Left lung (tissue), 10 donors: ENCODE results near the gene PPP2R5D. TPM values are rescaled to one million over a fixed set of nuclear protein-coding genes. Genes with fewer than 3 reads are reported as not detected.
"Not testable (repeated sequence)": the region's sequence is repeated elsewhere in the genome, so short reads cannot be mapped to it uniquely, and the experiment has no call there.

Experiments used
- ATAC-seq: fragments of 200-7000 bp; cut with Tn5 transposase; one replicate; pipeline ENCODE4 v1.9.1; 2020; ENCODE audit warnings: moderate library complexity
- DNase-seq, 4 donors: peaks; one replicate each; pipeline ENCODE4 v3.0.0-alpha.2; 2013 to 2020
- H3K27ac ChIP-seq, 2 donors: fragments of 200-600 bp; sonication (generic) in 1 of 2; one replicate each; pipeline versions ENCODE4 v1.5.0 to v1.8.0; 2020 to 2021
- H3K27me3 ChIP-seq, 2 donors: fragments of 200-600 bp; sonication (generic) in 1 of 2; one replicate each; pipeline versions ENCODE4 v1.5.0 to v1.8.0; 2020 to 2021
- H3K36me3 ChIP-seq, 2 donors: fragments of 200-600 bp; sonication (generic) in 1 of 2; one replicate each; pipeline versions ENCODE4 v1.5.0 to v1.8.0; 2020 to 2021
- H3K4me1 ChIP-seq, 2 donors: fragments of 200-600 bp; one replicate each; pipeline ENCODE4 v1.8.0; 2021
- H3K4me3 ChIP-seq, 2 donors: fragments of 200-600 bp; sonication (generic) in 1 of 2; one replicate each; pipeline versions ENCODE4 v1.5.0 to v1.8.0; 2020 to 2021; ENCODE audit warnings: mild to moderate bottlenecking in 1 of 2
- H3K9me3 ChIP-seq, 2 donors: fragments of 200-600 bp; sonication (generic) in 1 of 2; one replicate each; pipeline versions ENCODE4 v1.5.0 to v1.8.0; 2020 to 2021
- intact Hi-C, 2 donors: fragments of 100-400 bp; cut with DNase I; formaldehyde crosslinking; loops; one replicate each; pipeline versions ENCODE4 v1.11.2 to v1.14.2; 2022
- polyA plus RNA-seq, 6 donors: library from polyadenylated mRNA; unstranded; fragments of 120-200 nt; gene quantifications; one replicate each; pipeline ENCODE4 v1.2.1, GENCODE V29; 2013; ENCODE audit not compliant: insufficient read length in 6 of 6
- total RNA-seq, 2 donors: library from RNA; stranded (reverse); fragmentation: NEBNext Ultra II Directional; extraction: Animal tissue kit (Norgen Biotek cat#: 25700); gene quantifications; one replicate each; pipeline ENCODE4 v1.2.1, GENCODE V29; 2021
- TF ChIP-seq, protein P1 (sequence below), 2 donors: fragments of 200-600 bp; sonication (generic) in 1 of 2; IDR thresholded peaks; one replicate each; pipeline versions ENCODE4 v1.5.0 to v1.8.0; 2021; ENCODE audit warnings: antibody characterized with exemption in 2 of 2
- donor health status: DM: no; HTN: yes; CAD: no.
- donor health status: DM: no; HTN: no; CAD: no.

PPP2R5D gene
- total and polyA plus RNA-seq, 8 donors = 30.0 to 76.3 (median 62.3) TPM

DNA sequence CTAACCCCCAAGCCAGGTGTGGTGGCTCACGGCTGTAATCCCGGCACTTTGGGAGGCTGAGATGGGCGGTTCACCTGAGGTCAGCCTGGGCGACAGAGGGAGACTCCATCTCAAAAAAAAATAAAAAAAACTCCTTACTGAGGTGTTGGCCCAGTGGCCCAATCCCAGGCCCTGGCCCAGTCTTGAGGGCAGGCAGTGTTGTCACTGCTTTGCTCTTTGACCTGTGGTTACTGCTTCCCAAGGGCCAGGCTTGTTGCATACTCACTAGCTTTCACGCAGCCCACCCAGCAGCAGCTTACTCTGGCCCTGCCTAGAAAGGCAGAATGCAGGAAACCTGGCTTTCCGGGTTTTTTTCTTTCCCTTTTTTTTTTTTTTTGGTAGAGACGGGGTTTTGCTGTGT, 41.9 kb upstream of the PPP2R5D start:
- intact Hi-C loops = no loop called here
- TF ChIP-seq, protein P1, sequence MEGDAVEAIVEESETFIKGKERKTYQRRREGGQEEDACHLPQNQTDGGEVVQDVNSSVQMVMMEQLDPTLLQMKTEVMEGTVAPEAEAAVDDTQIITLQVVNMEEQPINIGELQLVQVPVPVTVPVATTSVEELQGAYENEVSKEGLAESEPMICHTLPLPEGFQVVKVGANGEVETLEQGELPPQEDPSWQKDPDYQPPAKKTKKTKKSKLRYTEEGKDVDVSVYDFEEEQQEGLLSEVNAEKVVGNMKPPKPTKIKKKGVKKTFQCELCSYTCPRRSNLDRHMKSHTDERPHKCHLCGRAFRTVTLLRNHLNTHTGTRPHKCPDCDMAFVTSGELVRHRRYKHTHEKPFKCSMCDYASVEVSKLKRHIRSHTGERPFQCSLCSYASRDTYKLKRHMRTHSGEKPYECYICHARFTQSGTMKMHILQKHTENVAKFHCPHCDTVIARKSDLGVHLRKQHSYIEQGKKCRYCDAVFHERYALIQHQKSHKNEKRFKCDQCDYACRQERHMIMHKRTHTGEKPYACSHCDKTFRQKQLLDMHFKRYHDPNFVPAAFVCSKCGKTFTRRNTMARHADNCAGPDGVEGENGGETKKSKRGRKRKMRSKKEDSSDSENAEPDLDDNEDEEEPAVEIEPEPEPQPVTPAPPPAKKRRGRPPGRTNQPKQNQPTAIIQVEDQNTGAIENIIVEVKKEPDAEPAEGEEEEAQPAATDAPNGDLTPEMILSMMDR (IDR thresholded peaks at IDR 0.05) = no peak
- Histone ChIP-seq H3K4me3 (no peak overlapping the region), H3K4me1 (no peaks in the 10 kb centered on the region), H3K27me3 (no peaks in the 10 kb centered on the region), H3K27ac (no peak overlapping the region), H3K36me3 (peaks cover 0 to 90% of the 10 kb centered on the region in 2 donors), H3K9me3 (no peaks in the 10 kb centered on the region)
- ATAC-seq = no peak
- no peak for DNase-seq

DNA sequence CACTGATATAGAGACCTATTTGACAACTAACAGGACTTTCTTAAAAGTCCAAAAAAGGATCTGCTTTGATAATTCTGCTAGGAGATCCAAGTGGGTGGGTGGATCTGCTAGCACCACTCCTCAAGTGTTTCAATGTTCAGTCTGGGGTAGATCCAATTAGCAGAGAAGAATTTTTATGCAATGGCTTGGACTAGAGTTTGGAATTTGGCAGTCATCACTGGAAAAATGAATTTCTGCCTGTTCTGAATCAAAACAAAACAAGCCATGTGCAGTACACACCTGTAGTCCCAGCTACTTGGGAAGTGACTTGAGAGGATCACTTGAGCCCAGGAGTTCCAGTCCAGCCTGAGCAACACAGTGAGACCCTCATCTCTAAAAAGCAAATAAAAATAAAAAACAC, 36.4 kb upstream of the PPP2R5D start:
- H3K27me3 ChIP-seq = no peaks in the 10 kb centered on the region
- no peaks in the 10 kb centered on the region for H3K4me1 ChIP-seq
- TF ChIP-seq, protein P1 (IDR thresholded peaks at IDR 0.05) = no peak
- DNase-seq (no peak), ATAC-seq (no peak)
- intact Hi-C loops = no loop called here
- H3K4me3 ChIP-seq = no peak overlapping the region
- H3K36me3 ChIP-seq = peaks cover 0 to 35% of the 10 kb centered on the region in 2 donors
- no peaks in the 10 kb centered on the region for H3K9me3 ChIP-seq
- no peak overlapping the region for H3K27ac ChIP-seq

DNA sequence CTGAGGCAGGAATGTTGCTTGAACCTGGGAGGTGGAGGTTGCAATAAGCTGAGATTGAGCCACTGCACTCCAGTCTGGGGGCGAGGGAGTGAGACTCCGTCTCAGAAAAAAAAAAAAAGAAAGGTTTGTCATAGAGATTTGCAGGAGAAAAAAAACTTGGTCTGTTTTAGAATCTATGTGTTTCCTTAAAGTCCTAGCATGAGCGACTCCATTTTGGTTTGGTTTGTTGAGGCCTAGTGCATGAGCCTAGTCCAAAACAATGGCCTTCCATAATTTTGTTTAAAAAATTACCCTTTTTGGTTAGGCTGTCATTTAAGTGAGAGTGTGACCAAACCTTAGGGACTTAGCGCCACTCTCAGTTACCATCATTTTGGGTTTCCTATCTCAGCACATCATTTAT, 32.0 kb upstream of the PPP2R5D start:
- DNase-seq = no peak
- Histone ChIP-seq H3K27ac (no peak overlapping the region), H3K36me3 (no peaks in the 10 kb centered on the region), H3K27me3 (no peaks in the 10 kb centered on the region), H3K4me1 (no peaks in the 10 kb centered on the region), H3K4me3 (no peak overlapping the region), H3K9me3 (no peaks in the 10 kb centered on the region)
- intact Hi-C loops = no loop called here
- TF ChIP-seq, protein P1 (IDR thresholded peaks at IDR 0.05) = no peak
- ATAC-seq = no peak

DNA sequence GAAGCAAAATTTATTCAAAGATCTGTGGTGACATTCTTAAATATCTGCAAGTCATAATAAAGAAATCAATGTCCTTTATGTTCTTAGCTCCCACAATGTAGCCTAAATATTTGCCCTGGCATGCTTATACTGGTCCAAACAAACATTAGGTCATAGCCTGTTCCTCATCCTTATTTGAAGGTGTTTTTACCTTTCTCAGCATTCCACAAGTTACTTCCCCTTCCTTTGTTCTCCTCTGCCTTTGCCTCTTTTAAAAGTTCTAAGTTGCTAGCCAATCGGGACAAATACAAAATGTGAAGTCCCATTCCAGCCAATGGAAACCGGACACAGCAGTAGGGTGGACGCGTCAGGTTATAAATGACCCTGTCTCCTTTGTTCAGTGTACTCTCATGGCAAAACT, 30.0 kb upstream of the PPP2R5D start:
- H3K36me3 ChIP-seq, DNase-seq, intact Hi-C loops, ATAC-seq, H3K27ac ChIP-seq, H3K4me1 ChIP-seq, H3K4me3 ChIP-seq, H3K27me3 ChIP-seq, H3K9me3 ChIP-seq: not testable (repeated sequence)

DNA sequence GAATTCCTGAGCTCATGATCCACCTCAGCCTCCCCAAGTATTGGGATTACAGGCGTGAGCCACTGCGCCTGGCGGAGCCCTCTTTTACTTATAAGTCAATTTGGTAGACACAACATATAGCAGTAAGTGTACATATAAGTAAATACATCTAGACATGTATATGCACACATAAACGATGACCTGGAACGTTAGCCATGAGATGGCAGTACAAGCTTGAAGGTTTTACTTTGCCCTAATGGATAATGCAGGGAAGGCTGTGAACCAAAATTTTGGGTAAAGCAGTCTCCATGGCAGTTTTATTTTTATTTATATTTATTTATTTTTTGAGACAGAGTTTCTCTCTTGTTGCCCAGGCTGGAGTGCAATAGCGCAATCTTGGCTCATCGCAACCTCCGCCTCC, 26.2 kb upstream of the PPP2R5D start:
- Histone ChIP-seq H3K36me3 (peaks cover 0 to 11% of the 10 kb centered on the region in 2 donors), H3K4me1 (peaks cover 12 to 20% of the 10 kb centered on the region in 2 donors), H3K4me3 (no peak overlapping the region), H3K27ac (no peak overlapping the region), H3K27me3 (peaks cover 0 to 16% of the 10 kb centered on the region in 2 donors), H3K9me3 (no peaks in the 10 kb centered on the region)
- DNase-seq (no peak), ATAC-seq (no peak)
- TF ChIP-seq, protein P1 (IDR thresholded peaks at IDR 0.05) = no peak
- intact Hi-C loops = no loop called here

DNA sequence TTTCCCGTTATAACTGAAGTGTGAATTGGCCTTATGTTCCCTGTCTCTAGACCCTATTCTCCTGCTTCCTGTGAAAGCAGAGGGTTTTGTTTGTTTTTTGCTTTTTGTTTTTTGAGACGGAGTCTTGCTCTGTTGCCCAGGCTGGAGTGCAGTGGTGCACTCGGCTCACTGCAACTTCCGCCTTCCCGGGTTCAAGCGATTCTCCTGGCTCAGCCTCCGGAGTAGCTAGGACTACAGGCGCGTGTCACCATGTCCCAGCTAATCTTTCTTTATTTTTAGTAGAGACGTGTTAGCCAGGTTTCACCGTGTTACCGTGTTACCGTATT, 24.5 kb upstream of the PPP2R5D start:
- intact Hi-C loops = no loop called here
- no peaks in the 10 kb centered on the region for H3K9me3 ChIP-seq
- TF ChIP-seq, protein P1 (IDR thresholded peaks at IDR 0.05) = no peak
- ATAC-seq (no peak), DNase-seq (peak in 1 of 4 donors; percentile 43)
- H3K4me3 ChIP-seq = peak overlapping the region; percentile 29 to 33
- no peak overlapping the region for H3K27ac ChIP-seq
- peaks cover 0 to 27% of the 10 kb centered on the region in 2 donors for H3K36me3 ChIP-seq
- peaks cover 12 to 20% of the 10 kb centered on the region in 2 donors for H3K4me1 ChIP-seq
- peaks cover 0 to 16% of the 10 kb centered on the region in 2 donors for H3K27me3 ChIP-seq
